Calu3 (cell line): ENCODE data around the gene MED12. TPM values are rescaled to one million over a fixed set of nuclear protein-coding genes. Genes with fewer than 3 reads are reported as not detected.
"Not testable (repeated sequence)": the region's sequence is repeated elsewhere in the genome, so short reads cannot be mapped to it uniquely, and the experiment has no call there.

ENCODE experiments used
- BruUV-seq: library from RNA; stranded (reverse); fragments of 400-500 nt; replicated peaks from 2 replicates; lab custom pipeline; 2021; lab: Mats Ljungman, UMichigan
- CTCF ChIA-PET: fragments of 300-600 bp; sonication (Branson Sonifier 250); formaldehyde crosslinking; loops from one replicate; lab custom pipeline; 2022; ENCODE audit warnings: antibody characterized with exemption; lab: Charles Lee
- DNase-seq: peaks from one replicate; pipeline ENCODE4 v3.0.0; 2022
- H3K27ac Mint-ChIP-seq: one replicate; pipeline ENCODE4 v1.8.0; 2022; ENCODE audit warnings: mixed read lengths; ENCODE audit not compliant: unreplicated experiment
- H3K27me3 Mint-ChIP-seq: one replicate; pipeline ENCODE4 v1.8.0; 2022; ENCODE audit warnings: mixed read lengths; ENCODE audit not compliant: unreplicated experiment
- H3K36me3 Mint-ChIP-seq: one replicate; pipeline ENCODE4 v1.8.0; 2022; ENCODE audit warnings: mild to moderate bottlenecking, moderate library complexity, mixed read lengths; ENCODE audit not compliant: insufficient read depth, unreplicated experiment
- H3K4me1 Mint-ChIP-seq: one replicate; pipeline ENCODE4 v1.8.0; 2022; ENCODE audit warnings: mild to moderate bottlenecking, low read depth, mixed read lengths; ENCODE audit not compliant: unreplicated experiment
- H3K4me3 Mint-ChIP-seq: one replicate; pipeline ENCODE4 v1.8.0; 2022; ENCODE audit warnings: mild to moderate bottlenecking, low read depth, moderate library complexity, mixed read lengths; ENCODE audit not compliant: unreplicated experiment
- H3K9me3 Mint-ChIP-seq: one replicate; pipeline ENCODE4 v1.8.0; 2022; ENCODE audit warnings: low read depth, mixed read lengths; ENCODE audit not compliant: unreplicated experiment
- CTCF ChIP-seq: fragments of 200-600 bp; IDR thresholded peaks from one replicate; pipeline ENCODE4 v1.8.0; 2022; ENCODE audit warnings: antibody characterized with exemption; ENCODE audit not compliant: unreplicated experiment
- intact Hi-C: fragments of 100-400 bp; cut with micrococcal nuclease; formaldehyde crosslinking; loops from one replicate; pipeline ENCODE4 v1.10.0; 2022; ENCODE audit not compliant: unreplicated experiment
- total RNA-seq: library from RNA; stranded (reverse); gene quantifications from 2 replicates; pipeline ENCODE4 v1.2.3, GENCODE V29; 2022

The MED12 gene
- total RNA-seq, 1 experiment from 2014 or later = 56.2 TPM

- CTCF ChIA-PET = no interaction called here
- intact Hi-C loops = loop anchor here (1.0 to 10.0 kb wide), 4 partner anchors 82 to 414 kb away; partner anchors contain the start of gene FOXO4
- H3K27ac Mint-ChIP-seq = no peak overlapping the region
- peak; percentile 53 for DNase-seq
- BruUV-seq = no TSS peak
- H3K4me3 Mint-ChIP-seq = no peak overlapping the region
- peaks cover 10% of the 10 kb centered on the region for H3K27me3 Mint-ChIP-seq
- H3K36me3 Mint-ChIP-seq = peaks cover 11% of the 10 kb centered on the region
- no peaks in the 10 kb centered on the region for H3K9me3 Mint-ChIP-seq
- H3K4me1 Mint-ChIP-seq = no peaks in the 10 kb centered on the region
- TF ChIP-seq CTCF = peak; percentile 55
Observed at GRCh38 chrX:71178908-71179307, 60.5 kb downstream of the MED12 start.

- intact Hi-C loops, BruUV-seq, H3K27me3 Mint-ChIP-seq, H3K9me3 Mint-ChIP-seq, H3K4me1 Mint-ChIP-seq, DNase-seq, H3K4me3 Mint-ChIP-seq, H3K27ac Mint-ChIP-seq: not testable (repeated sequence)
- CTCF ChIA-PET = interaction anchor here (0.7 kb wide), 1 partner anchor 415 kb away, joined by 3 read pairs; no protein-coding TSS in a partner anchor
- peaks cover 11% of the 10 kb centered on the region for H3K36me3 Mint-ChIP-seq
Observed at GRCh38 chrX:71180579-71181265, 62.3 kb downstream of the MED12 start.

GRCh38 chrX:71181558-71181909, 63.1 kb downstream of the MED12 start:
- peaks cover 8% of the 10 kb centered on the region for H3K4me1 Mint-ChIP-seq
- H3K4me3 Mint-ChIP-seq = peak overlapping the region; percentile 62
- peaks cover 11% of the 10 kb centered on the region for H3K36me3 Mint-ChIP-seq
- no peaks in the 10 kb centered on the region for H3K9me3 Mint-ChIP-seq
- no peak for TF ChIP-seq CTCF
- H3K27me3 Mint-ChIP-seq = no peaks in the 10 kb centered on the region
- intact Hi-C loops = no loop called here
- CTCF ChIA-PET = interaction anchor here (0.7 to 1.7 kb wide), 3 partner anchors 33 to 416 kb away, joined by 3 to 5 read pairs (median 4); partner anchors contain the start of gene NONO
- BruUV-seq = TSS peak; percentile 76
- H3K27ac Mint-ChIP-seq = peak overlapping the region; percentile 96
- DNase-seq = no peak

- BruUV-seq = no TSS peak
- Mint-ChIP-seq H3K4me3 (peak overlapping the region; percentile 62), H3K27ac (peak overlapping the region; percentile 96), H3K9me3 (no peaks in the 10 kb centered on the region), H3K4me1 (peaks cover 8% of the 10 kb centered on the region), H3K36me3 (peaks cover 11% of the 10 kb centered on the region), H3K27me3 (no peaks in the 10 kb centered on the region)
- no peak for TF ChIP-seq CTCF
- DNase-seq = peak; percentile 87
- intact Hi-C loops = no loop called here
- CTCF ChIA-PET = interaction anchor here (0.6 to 1.7 kb wide), 4 partner anchors 28 to 101 kb away, joined by 3 to 5 read pairs (median 4); partner anchors contain the start of gene NONO
Observed at GRCh38 chrX:71181910-71182799, 63.8 kb downstream of the MED12 start.
